OCI-LY7 (cell line): ENCODE results near the gene NPFFR2. TPM values are rescaled to one million over a fixed set of nuclear protein-coding genes. Genes with fewer than 3 reads are reported as not detected.

Experiments used
- BruUV-seq: library from RNA; stranded (reverse); fragments of 400-500 nt; replicated peaks from 2 replicates; lab custom pipeline; 2021; lab: Mats Ljungman, UMichigan
- CTCF ChIA-PET: fragments of 300-600 bp; sonication (Branson Sonifier 250); formaldehyde crosslinking; loops from one replicate; lab custom pipeline; 2022; ENCODE audit warnings: antibody characterized with exemption; ENCODE audit not compliant: unreplicated experiment; lab: Charles Lee
- POLR2A ChIA-PET: fragments of 300-600 bp; sonication (Branson Sonifier 250); formaldehyde crosslinking; loops from one replicate; lab custom pipeline; 2022; ENCODE audit warnings: antibody characterized with exemption; lab: Charles Lee
- DNase-seq: peaks from one replicate; pipeline ENCODE4 v3.0.0-alpha.2; 2015; ENCODE audit warnings: low spot score
- H2AFZ ChIP-seq: fragments of 200-600 bp; sonication (generic), shearing (Covaris generic); 2 replicates; pipeline ENCODE4 v1.6.1; 2014; ENCODE audit warnings: mild to moderate bottlenecking, antibody characterized with exemption, low read length, moderate library complexity
- H3K27ac ChIP-seq: fragments of 200-600 bp; sonication (generic); 2 replicates; pipeline ENCODE4 v1.5.1; 2014; ENCODE audit warnings: mixed run types, low read depth, mild to moderate bottlenecking, moderate library complexity, low read length, inconsistent platforms; ENCODE audit not compliant: poor library complexity, severe bottlenecking
- H3K36me3 ChIP-seq: fragments of 200-600 bp; sonication (generic); 2 replicates; pipeline ENCODE4 v1.6.1; 2014; ENCODE audit warnings: mild to moderate bottlenecking, antibody characterized with exemption, low read length, moderate library complexity, mixed read lengths; ENCODE audit not compliant: insufficient read depth
- H3K4me1 ChIP-seq: fragments of 200-600 bp; sonication (generic); 2 replicates; pipeline ENCODE4 v1.5.1; 2014; ENCODE audit warnings: mild to moderate bottlenecking, low read length; ENCODE audit not compliant: insufficient read depth, poor library complexity, severe bottlenecking
- H3K4me2 ChIP-seq: fragments of 200-600 bp; sonication (generic); 2 replicates; pipeline ENCODE4 v1.6.1; 2014; ENCODE audit warnings: mild to moderate bottlenecking, low read length
- H3K4me3 ChIP-seq: fragments of 200-600 bp; sonication (generic); 2 replicates; pipeline ENCODE4 v1.5.1; 2014; ENCODE audit warnings: mild to moderate bottlenecking, low read depth, low read length; ENCODE audit not compliant: poor library complexity, severe bottlenecking
- H3K79me2 ChIP-seq: fragments of 200-600 bp; sonication (generic); 2 replicates; pipeline ENCODE4 v1.6.1; 2016; ENCODE audit warnings: low read depth, mild to moderate bottlenecking, low read length, moderate library complexity, mixed read lengths; ENCODE audit not compliant: insufficient read depth
- H3K9me2 ChIP-seq: fragments of 200-600 bp; sonication (generic); 2 replicates; pipeline ENCODE4 v1.6.1; 2016; ENCODE audit warnings: mild to moderate bottlenecking, low read length, mixed read lengths; ENCODE audit not compliant: insufficient read depth
- H3K9me3 ChIP-seq: fragments of 200-600 bp; sonication (generic); 2 replicates; pipeline ENCODE4 v1.6.1; 2014; ENCODE audit warnings: mild to moderate bottlenecking, mixed run types, low read length, mixed read lengths
- H4K20me1 ChIP-seq: fragments of 200-600 bp; sonication (generic); 2 replicates; pipeline ENCODE4 v1.6.1; 2014; ENCODE audit warnings: mild to moderate bottlenecking, antibody characterized with exemption, low read length, moderate library complexity, mixed read lengths; ENCODE audit not compliant: insufficient read depth
- EZH2phosphoT487 ChIP-seq: fragments of 200-600 bp; sonication (generic); IDR thresholded peaks from 2 replicates; pipeline ENCODE4 v1.6.1; 2018; ENCODE audit warnings: low read depth, borderline replicate concordance, mild to moderate bottlenecking, mixed run types, antibody characterized with exemption, low read length, moderate library complexity, mixed read lengths
- intact Hi-C: fragments of 100-400 bp; cut with micrococcal nuclease; formaldehyde crosslinking; loops from one replicate; pipeline ENCODE4 v1.10.0; 2022; ENCODE audit not compliant: unreplicated experiment
- total RNA-seq, 2 experiments: library from RNA; depleted of rRNA in 1 of 2; stranded (reverse); fragments of >200 nt in 1 of 2; shearing (Covaris generic) in 1 of 2; gene quantifications; 2 replicates each; pipeline ENCODE4 v1.2.3, GENCODE V29; 2014 to 2022
- TF ChIP-seq, protein P1 (sequence below): fragments of 200-600 bp; sonication (generic); conservative IDR thresholded peaks from 2 replicates; pipeline ENCODE4 v1.5.1; 2014; ENCODE audit warnings: mild to moderate bottlenecking, antibody characterized with exemption, low read length, moderate library complexity, mixed read lengths

The NPFFR2 gene
- total RNA-seq, 2 experiments from 2014 or later: not detected

DNA sequence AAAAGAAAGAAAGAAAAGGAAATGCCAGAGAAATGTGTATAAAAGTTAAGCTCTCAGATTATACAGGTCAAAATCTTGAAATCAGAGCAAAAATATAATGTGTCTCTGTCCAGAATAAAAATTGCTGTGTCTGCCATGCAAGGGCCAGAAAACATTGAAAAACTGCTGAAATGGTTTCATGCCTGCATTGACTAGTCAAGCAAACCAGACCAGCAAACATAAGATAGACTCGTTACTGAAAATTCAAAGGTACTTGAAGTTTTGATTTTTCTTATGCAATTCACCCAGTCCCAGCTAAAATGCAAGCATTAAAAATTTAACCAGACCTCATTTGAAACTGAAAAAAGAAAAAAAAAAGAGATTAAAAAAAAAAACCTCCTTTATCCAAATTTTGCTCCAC is 37.2 kb upstream of the NPFFR2 start:
- ChIA-PET POLR2A (interaction anchor here (1.2 kb wide), 1 partner anchor 15 kb away, joined by 3 read pairs; no protein-coding TSS in a partner anchor), CTCF (no interaction called here)
- intact Hi-C loops: no loop called here
- Histone ChIP-seq H3K27ac (no peak overlapping the region), H3K9me3 (no peaks in the 10 kb centered on the region), H3K4me2 (no peak overlapping the region), H4K20me1 (no peaks in the 10 kb centered on the region), H3K4me3 (no peak overlapping the region), H3K79me2 (no peaks in the 10 kb centered on the region), H2AFZ (no peak overlapping the region), H3K4me1 (no peaks in the 10 kb centered on the region), H3K9me2 (no peaks in the 10 kb centered on the region), H3K36me3 (no peaks in the 10 kb centered on the region)
- no peak for TF ChIP-seq EZH2phosphoT487
- TF ChIP-seq, protein P1, sequence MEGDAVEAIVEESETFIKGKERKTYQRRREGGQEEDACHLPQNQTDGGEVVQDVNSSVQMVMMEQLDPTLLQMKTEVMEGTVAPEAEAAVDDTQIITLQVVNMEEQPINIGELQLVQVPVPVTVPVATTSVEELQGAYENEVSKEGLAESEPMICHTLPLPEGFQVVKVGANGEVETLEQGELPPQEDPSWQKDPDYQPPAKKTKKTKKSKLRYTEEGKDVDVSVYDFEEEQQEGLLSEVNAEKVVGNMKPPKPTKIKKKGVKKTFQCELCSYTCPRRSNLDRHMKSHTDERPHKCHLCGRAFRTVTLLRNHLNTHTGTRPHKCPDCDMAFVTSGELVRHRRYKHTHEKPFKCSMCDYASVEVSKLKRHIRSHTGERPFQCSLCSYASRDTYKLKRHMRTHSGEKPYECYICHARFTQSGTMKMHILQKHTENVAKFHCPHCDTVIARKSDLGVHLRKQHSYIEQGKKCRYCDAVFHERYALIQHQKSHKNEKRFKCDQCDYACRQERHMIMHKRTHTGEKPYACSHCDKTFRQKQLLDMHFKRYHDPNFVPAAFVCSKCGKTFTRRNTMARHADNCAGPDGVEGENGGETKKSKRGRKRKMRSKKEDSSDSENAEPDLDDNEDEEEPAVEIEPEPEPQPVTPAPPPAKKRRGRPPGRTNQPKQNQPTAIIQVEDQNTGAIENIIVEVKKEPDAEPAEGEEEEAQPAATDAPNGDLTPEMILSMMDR: no peak
- DNase-seq: no peak
- BruUV-seq: no TSS peak

- Histone ChIP-seq H4K20me1 (no peaks in the 10 kb centered on the region), H3K4me1 (no peaks in the 10 kb centered on the region), H3K36me3 (no peaks in the 10 kb centered on the region), H3K79me2 (no peaks in the 10 kb centered on the region), H3K9me3 (no peaks in the 10 kb centered on the region), H3K4me3 (no peak overlapping the region), H3K27ac (no peak overlapping the region), H2AFZ (no peak overlapping the region), H3K4me2 (no peak overlapping the region), H3K9me2 (no peaks in the 10 kb centered on the region)
- ChIA-PET CTCF (no interaction called here), POLR2A (interaction anchor here (0.8 kb wide), 1 partner anchor 212 kb away, joined by 3 read pairs; no protein-coding TSS in a partner anchor)
- DNase-seq: no peak
- no peak for TF ChIP-seq EZH2phosphoT487
- BruUV-seq: no TSS peak
- intact Hi-C loops: no loop called here
Measured at GRCh38 chr4:71995297-71995696, 36.5 kb upstream of the NPFFR2 start.

DNA sequence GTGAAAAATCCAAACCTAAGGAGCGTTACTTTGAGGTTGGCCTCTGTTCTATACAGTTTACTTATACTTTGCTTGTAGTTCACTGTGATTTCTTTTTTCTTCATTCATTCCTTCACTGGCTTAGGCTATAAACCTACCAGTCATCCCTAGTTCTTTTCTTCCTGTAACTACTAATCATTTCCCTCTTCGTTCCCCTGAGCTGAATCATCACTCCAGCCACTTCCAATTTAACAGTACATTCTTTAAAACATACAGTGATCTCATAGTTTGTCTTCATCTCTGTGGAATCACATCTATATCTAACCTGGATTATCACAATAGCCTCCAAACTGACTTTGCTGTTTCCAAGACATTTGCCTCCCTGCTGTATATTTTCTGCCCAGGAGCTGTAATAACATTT is 25.2 kb upstream of the NPFFR2 start:
- Histone ChIP-seq H2AFZ (no peak overlapping the region), H3K36me3 (no peaks in the 10 kb centered on the region), H3K9me3 (no peaks in the 10 kb centered on the region), H3K27ac (no peak overlapping the region), H4K20me1 (no peaks in the 10 kb centered on the region), H3K79me2 (no peaks in the 10 kb centered on the region), H3K4me3 (no peak overlapping the region), H3K4me2 (no peak overlapping the region), H3K4me1 (no peaks in the 10 kb centered on the region), H3K9me2 (no peaks in the 10 kb centered on the region)
- no peak for TF ChIP-seq EZH2phosphoT487
- TF ChIP-seq, protein P1: no peak
- DNase-seq: no peak
- BruUV-seq: no TSS peak
- ChIA-PET CTCF (no interaction called here), POLR2A (no interaction called here)
- intact Hi-C loops: no loop called here
